ENCODE data around the gene FLVCR2.

- TF ChIP-seq CTCF (IDR thresholded peaks at IDR 0.05) (no peak), POLR2AphosphoS5 (IDR thresholded peaks at IDR 0.05) (no peak), POLR2A (IDR thresholded peaks at IDR 0.05; ENCODE audit: low read depth) (no peak), EP300 (IDR thresholded peaks at IDR 0.05) (no peak)
These were observed 26.8 kb downstream of the FLVCR2 start for GRCh38 chr14:75604979-75605851.
